ENCODE results near the gene MICAL3.
A peak's percentile ranks its signal among the peaks of the same experiment; 100 is the strongest.
"Not testable (repeated sequence)": the region's sequence is repeated elsewhere in the genome, so short reads cannot be mapped to it uniquely, and the experiment has no call there.

Gene MICAL3

GRCh38 chr22:17774206-17774925 lies 250.0 kb downstream of the MICAL3 start, which contains the start of gene BID:
Gene BID (minus strand): TSS chr22:17774469. CDS start chr22:17750116, 24,353 bp downstream.
- DNase-seq, result peak in 1 of 2 donors; percentile 38

DNA sequence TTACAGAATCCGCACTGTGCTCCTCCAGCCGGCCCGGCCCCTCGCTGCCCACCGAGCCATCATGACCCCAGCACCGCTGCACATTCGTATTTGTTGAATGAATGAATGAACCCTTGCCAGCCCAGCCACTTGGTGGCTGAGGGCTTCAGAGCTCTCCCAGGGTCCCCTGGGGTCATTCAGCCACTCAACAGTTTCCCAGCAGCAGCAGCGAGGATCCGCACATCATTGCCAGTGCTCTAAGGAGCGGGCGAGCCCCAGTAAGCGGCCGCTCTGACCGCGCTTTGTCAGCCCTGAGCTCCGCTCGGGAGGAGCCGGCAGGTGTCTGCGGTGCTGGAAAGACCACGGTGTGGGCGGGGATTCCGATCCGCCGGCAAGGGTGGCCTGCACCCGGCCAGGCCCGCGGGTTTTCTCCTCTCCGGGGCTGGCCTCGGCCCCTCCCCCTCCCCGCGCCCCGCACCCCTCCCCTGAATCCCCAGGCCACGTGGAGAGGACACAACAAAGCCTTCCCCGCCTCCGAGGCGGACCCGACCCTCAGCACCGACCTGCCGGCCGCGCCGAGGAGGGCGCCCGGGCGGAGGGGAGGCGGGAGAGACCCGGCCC lies 250.7 kb downstream of the MICAL3 start:
- DNase-seq, result peak in 1 of 2 donors; percentile 41

DNA sequence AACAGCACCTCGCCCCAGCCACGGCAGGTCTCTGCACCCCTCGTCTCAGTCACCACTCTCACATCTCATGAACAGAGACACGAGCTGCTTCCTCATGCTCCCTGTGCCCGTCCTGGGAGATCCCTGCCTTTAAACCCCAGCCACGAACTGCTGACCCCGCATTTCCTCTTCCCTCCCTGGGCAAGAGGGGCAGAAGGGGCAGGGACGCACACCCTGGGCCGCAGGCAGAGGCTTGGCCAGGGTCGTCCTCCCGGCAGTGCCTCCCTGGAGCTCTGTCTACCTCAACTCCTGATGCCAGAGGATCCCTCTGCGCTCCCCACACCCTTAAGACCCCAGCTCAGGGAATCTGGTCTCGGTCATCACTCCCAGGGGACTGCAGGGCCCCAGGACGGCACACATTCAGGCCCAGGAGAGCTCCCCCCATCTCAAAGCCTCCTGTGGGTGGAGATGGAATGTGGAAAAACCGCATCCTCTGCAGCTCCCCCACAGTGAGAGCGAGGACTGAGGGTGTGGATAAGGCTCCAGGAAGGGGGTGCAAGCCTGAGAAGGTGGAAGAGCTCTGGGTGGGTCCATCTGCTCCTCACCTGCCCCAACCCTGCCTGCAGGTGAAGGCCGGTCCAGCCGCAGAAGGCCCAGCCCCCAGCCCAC lies 251.3 kb downstream of the MICAL3 start:
- no peak for DNase-seq

- no peak for DNase-seq
These were observed 252.0 kb downstream of the MICAL3 start for GRCh38 chr22:17772249-17772957.

DNA sequence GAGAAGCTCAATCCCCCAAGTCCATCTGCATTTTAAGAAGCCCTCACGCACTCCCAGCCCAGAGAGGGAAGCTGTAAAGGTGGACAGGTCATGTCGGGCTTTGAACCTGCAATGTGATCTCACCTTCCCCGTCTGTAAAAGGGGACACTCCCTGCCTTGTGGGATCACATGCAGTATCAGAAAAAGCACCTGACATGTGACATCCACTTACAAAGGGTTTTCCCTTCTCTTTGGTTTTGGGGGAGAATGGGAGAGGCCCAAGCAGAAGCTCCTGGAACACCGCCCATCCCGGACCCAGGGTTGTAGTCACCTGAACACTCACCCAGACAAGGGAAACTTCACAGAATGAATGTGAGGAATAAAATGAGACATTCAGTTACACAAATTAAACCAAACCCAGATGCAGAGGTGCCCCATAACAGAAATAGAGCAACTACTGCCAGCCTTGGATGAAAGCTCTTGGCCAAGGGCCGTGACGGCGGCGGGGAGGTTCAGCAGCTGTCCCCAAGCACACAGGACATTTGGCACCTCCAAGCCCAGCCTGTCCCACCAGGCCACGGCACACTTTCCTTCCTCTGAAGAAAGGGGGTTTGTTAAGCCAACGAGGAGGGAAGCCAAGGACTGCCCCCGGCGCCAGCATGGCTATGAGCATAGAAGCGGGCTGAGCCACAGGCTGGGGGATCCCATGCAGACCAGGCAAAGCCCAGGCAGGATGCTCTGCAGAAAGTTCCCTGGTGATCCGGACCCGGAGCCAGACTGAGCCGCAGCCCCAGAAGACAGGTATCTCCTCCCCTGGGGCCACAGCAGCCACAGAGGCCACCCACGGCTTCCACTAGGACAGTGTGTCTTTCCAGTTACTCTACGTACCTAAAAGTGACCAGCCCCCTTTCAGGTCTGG lies 253.9 kb downstream of the MICAL3 start:
- peak; percentile 39 to 55 for DNase-seq

DNA sequence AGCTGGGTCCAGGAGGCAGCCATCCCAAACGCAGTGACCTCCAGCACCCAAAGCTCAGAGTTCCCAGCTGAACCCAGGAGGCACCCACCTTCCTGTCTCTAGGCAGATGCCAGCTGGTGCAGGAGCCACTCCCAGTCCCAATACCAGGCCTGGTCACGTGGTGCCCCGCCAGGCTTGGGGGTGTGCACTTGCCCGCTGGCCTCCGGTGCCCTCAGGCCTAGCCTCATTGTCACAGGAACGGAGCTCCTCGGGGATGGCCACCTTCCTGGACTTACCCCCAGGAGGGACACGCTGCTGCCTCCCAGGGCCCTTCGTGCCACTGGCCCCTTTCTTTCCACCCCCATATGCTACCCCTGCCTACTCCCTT lies 254.7 kb downstream of the MICAL3 start:
- no peak for DNase-seq

- DNase-seq, result no peak
These were observed 255.2 kb downstream of the MICAL3 start for GRCh38 chr22:17769013-17769715.

- no peak for DNase-seq
These were observed 256.9 kb downstream of the MICAL3 start for GRCh38 chr22:17767233-17768065.

GRCh38 chr22:17764852-17765251 lies 259.5 kb downstream of the MICAL3 start:
- not testable (repeated sequence) for DNase-seq

DNA sequence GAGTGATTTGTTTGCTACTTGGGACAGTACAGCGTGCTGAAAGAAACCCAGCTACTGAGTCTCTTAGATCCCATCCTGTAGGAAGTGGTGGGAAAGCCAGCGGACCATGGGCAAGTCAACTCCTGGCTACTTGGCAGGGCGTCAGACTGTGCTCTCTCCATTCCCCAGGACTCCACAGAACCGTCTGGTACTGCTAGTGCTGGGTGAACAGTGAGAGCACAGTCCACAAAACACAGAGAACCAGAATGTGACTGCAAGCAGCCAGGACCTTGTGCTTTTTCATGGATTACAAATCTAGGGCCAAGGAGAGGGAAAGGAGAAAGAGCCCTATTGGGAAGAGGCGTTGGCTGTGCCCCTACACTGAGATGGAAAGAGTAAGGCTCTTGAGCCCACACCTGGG lies 260.3 kb downstream of the MICAL3 start:
- DNase-seq, result no peak

GRCh38 chr22:17763442-17763841 lies 260.9 kb downstream of the MICAL3 start:
- not testable (repeated sequence) for DNase-seq

- no peak for DNase-seq
These were observed 263.2 kb downstream of the MICAL3 start for GRCh38 chr22:17761138-17761488.

- DNase-seq, result no peak
These were observed 270.0 kb downstream of the MICAL3 start for GRCh38 chr22:17754233-17754925.

- DNase-seq, result no peak
These were observed 270.9 kb downstream of the MICAL3 start for GRCh38 chr22:17753401-17753989.

- DNase-seq, result no peak
These were observed 272.8 kb downstream of the MICAL3 start for GRCh38 chr22:17751596-17751995.

- no peak for DNase-seq
These were observed 274.6 kb downstream of the MICAL3 start for GRCh38 chr22:17749605-17750395.

DNA sequence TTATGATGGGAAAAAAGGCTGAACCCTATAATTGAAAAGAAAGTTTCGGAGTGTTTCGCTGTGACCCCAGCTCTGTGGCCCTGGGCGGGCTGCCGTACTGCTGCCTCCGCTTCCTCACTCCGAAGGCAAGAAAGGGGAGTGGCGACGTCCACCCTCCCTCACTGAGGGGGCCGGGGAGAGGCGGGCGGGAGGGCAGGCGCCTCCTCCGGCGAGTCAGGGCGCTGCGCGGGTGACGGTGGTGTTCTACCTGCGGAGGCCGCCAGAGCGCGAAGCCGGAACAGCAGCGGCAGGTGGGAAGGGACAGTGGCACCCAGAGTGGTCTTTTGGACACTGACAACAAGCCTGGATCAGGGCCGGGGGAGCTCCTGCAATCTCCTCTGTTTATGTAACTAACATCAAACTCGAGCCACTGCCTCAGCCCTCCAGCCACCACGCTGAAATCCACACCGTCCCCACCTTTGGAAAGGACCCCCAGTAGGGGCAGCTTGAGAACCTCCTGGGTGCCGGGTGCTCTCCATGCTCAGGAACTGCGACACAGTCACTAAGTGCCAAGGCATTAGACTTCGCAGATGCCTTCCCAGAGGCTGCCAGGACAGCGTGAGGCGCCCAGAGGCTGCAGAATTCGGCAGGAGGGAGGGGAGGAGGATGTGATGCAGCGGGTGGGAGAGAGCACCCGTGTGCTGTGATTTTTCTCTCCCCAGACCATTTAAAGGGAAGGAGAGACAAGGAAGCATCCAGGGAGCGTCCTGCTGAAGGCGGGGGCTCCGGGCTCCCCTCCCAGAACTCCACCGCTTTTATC lies 275.6 kb downstream of the MICAL3 start:
- no peak for DNase-seq

GRCh38 chr22:17746916-17747315 lies 277.4 kb downstream of the MICAL3 start:
- no peak for DNase-seq
